HPDE6-E6E7 (cell line): ENCODE measurements around the gene RPS6KA2.
"Not testable (repeated sequence)": the region's sequence is repeated elsewhere in the genome, so short reads cannot be mapped to it uniquely, and the experiment has no call there.

ENCODE experiments used
- DNase-seq: peaks from one replicate; pipeline ENCODE4 v3.0.0; 2011; ENCODE audit warnings: missing footprints; ENCODE audit errors: extremely low spot score

Gene RPS6KA2

DNA sequence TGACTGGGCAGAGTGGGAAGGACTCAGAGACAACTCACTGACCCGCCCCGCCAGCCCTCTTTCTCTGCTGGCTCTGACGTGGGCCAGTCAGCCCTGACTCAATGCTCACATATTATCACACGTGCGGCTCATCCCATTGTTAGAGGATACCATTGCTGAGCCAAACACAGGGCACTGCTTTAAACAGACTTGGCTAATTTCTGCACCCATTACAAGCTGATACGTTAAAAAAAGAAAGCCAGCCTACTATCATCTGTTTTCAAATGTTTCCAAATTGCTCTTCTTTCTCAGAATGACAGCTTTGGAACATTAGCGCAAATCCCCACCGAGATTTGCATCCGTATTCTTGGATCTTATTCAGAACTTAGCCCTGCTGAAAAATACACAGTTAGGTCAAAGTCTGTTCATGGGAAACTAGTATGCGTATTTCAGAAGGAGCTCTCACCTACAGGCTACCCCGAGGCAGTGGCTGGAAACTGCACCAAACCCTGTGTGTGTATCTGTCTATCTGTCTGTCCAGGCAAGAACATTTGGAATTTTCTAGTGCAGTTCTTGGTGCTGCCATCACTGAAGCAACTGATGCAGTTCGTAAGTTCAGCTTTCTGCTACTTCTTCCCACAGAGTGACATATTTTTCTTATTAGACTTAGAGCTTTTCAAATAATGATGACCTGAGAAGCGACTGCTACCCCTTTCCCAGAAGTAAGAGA, 73.3 kb downstream of the RPS6KA2 start:
- peak; percentile 73 for DNase-seq

DNA sequence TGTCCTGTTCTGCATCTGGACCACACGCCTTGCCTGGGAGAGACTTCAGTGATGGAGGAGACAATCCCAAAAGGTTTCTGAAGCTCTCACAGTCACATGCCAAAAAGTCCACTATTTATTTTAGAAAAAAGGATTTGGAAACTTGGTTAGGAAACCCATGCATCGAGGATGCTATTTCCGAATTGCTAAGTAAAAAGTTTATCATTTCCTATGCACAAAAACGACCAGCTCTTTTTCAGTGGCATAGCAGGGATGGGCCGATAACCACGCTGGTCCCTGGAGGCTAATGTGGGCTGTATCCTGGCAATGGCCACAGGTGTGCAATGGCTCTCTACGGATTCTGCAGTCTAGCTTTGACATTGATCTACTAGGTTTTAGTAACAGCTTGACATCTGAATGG, 74.5 kb downstream of the RPS6KA2 start:
- no peak for DNase-seq

DNA sequence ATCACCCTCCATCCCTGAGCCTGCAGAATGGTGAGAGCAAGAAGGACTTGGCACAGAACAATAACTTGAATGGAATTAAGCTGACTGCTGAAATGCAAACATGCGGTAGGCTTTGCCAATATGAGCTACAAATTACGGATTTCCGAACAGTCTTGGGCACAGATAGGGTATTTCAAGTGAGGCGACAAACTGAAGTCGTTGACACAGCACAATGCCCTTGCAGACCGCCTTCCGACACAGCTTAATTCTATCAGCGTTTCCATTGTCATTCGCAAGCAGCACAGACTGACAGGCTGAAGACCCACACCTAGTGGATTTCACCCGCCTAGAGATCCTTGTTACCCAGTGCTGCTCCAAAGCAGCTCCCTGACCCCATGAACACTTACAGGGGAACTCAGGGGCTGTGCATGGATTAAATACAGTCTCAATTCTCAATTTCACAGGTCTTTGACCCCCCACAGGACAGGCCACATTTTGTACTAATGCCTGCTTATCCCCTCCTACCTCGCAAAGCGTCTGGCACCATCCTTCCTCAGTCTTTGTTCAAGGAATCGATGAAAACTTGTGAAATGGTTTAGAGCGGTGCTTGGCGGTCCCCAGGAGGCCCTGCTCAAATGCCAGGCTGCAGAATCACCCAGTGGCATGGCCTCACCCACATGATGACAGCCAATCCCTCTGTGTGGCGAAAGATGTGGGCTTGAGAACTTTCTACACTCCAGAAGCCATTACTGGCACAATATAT, 75.1 kb downstream of the RPS6KA2 start:
- DNase-seq, result no peak

DNA sequence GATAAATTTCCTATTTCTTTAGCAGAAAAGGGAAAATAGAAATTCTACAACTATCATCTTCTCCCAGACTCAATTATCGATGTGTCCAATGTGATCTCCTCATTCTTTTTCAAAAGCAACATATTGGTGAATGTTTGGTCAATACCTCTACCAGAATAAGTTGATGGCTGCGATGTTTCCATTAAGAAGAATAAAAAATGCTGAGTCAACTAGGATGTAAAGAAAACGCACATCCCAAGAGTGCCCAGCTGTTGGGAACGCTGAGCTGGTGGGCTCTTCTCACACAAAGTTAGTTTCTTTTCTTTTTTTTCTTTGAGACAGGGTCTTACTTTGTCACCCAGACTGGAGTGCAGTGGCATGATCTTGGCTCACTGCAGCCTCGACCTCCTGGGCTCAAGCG, 80.4 kb downstream of the RPS6KA2 start:
- DNase-seq, result no peak

DNA sequence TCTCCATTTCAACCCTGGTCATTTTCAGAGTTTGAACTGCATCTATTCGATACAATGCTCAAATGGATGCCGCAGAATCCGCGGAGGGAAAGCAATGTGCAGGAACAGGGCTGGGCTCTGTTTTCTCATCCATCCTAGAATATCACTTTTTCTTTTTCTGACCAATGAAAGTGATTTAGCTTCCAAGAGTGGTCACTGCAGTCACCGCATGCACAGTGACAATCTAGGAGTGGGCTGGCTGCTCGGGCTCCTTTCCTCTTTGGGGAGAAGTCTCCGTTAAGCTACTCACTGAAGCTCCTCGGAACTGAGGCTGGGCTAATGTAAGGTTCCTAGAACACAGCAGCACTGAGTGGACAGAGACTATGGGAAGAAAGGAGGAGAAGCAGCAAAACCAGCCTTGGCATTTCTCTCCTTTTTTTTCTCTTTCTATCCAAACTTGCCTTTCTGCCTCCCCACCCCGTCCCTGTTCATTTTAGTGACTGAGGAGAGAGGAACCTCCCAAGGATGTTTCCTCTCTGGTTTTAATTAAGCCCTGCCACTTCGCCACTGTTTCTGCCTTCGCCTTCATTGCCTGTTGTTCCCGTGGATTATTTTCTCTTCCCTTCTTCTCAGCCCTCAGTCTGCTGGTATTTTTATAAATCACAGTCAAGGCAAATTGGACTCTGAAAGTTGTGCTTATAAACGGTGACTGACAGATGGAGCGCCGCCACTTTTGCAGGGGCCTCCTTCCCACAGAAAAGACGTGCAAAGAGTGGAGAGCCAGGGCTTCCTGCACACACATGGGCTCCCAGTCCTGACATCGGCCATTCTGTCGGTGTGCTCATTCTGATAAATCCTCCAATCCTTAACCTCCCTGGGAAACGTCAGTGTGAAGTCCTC, 81.7 kb downstream of the RPS6KA2 start:
- no peak for DNase-seq

DNA sequence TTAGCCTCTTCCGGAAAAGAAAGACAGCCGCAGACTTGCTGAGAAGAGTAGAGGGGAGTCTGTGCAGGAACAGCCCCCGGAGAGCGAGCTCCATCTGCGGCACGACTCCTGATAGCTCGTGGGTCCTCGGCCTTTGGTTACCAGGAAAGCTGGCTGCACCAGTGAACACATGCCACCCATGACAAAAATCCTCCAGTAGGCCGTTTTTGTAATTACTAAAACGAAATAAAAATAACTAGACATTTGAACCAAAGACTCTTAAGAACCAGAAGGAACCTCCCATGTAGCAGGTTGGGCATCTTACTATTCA, 82.8 kb downstream of the RPS6KA2 start:
- DNase-seq, result no peak

DNA sequence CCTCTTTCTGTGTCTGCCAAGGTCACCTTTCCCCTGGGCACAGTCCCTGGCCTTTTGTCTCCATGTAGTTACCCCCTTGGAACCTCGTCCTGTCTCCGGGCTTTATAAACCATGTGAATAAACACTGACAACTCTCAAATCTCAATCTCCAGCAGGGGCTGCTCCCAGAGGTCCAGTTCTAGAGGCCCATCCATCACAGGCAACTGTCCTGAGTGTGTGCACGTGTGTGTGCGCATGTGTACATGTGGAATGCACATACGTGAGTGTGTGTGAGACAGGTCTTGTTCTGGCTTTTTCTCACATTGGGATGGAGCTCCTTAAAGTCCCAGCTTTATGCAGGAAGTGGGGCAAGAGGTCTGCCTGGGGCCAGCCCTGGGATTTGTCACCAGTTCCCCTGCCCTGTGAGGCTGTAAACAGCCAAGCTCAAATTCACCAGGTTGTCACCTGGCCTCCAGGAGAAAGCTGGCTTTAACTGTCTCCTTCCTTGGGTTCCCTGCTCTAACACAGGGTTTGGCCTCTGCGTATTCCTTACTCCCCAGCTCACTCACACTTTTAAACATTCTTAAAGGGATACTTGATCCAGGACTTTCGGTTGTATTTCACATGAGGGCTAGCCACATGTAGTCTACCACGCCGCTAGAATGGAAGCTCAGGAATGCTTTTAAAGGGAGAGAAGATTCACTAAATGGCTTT, 83.3 kb downstream of the RPS6KA2 start:
- DNase-seq, result no peak

DNA sequence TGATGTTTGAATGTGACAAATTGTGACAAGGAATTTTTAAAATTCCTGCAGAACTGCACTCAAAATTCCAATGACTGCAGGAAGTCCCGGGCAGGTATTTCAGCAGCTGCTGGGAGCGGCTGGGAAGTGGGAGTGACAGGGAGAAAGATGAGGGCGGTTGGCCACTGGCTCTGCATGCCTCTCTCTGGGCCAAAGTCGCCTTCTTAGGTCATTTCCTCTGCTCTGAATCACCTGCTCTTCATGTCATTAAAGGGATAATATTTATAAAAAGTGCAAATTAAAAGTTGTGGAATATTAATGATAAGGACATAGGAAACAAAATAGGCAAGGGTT, 84.5 kb downstream of the RPS6KA2 start:
- DNase-seq, result no peak

DNA sequence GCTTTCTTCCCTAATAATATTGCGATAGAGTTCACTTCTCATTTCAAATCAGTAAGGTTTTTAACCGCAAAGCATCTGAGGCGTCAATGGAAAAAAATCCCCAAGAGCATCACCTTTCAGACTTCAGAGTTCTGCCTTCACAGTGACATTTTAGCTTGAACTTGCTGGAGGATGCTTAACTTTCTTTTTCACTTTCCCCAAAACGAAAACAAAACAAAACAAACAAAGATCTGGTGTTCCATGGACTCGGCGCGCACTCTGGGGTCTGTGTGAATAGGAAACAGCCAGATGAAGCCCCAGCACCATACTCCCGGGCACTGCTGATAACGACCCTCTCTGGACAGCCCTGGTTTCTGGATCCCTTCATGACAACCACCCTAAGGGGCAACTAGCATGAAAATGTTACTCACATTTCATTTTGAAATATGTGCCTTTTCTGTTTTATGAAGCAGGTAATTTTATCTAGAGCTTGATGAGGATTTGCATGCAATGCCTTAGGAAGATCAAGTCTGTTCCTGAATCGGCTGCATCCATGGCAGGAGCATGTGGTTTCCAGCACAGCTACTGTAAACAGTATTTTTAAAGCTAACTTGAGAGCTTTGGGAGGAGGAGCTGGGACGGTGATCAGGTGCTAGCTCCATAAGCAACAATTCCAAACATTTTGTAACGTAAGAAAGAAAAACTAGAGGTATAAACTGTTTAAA, 85.0 kb downstream of the RPS6KA2 start:
- no peak for DNase-seq

DNA sequence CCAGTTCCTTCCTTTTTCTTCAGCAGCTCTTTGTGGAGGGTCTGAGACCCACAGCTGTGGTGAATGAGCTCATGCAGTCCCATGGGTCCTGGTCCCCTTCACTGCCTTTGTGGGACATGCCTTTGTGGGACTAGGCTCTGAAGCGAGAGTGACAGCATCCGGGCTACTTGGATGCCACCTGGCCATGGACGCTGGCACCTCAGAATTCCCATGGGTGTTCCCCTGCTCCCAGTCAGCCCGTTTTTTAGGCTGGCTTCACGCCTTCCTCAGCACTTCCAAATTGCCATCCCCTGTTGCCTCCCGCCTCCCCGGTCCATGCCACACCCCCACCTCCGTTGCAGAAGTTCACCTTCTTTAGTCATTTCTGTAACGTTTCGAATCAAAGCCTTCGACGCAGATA, 85.7 kb downstream of the RPS6KA2 start:
- DNase-seq, result no peak

DNA sequence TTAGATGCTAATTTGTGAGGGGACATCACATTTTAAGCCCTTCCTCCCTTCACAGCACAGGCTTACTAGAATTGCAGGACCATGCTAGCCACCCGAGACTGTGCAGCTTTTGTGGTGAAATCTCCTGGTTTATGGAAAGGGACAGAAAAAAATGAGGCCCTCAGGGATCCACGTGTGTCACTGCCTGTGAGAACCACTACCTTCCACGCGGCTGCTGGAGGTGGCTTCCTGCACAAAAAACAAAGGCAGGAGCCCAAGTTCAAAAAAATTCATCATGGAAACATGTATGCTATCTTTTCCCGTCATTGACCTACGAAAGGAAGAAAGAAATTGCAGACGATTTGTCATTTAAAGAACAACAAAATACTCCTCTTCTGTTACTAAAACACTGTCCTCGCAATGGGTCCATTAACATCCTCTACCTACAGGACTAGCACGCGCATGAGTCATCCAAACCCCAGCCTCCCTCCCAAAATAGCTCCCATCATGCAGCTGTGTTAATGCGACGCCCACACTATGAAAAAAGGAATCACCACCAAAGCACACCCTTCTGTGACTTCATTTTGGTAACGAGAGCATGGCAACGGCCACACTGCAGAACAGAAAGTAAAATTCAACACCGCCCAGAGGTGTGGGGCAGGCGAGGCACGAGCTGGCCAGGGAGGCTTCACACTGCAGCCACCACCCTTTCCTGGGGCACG, 86.3 kb downstream of the RPS6KA2 start:
- no peak for DNase-seq

DNA sequence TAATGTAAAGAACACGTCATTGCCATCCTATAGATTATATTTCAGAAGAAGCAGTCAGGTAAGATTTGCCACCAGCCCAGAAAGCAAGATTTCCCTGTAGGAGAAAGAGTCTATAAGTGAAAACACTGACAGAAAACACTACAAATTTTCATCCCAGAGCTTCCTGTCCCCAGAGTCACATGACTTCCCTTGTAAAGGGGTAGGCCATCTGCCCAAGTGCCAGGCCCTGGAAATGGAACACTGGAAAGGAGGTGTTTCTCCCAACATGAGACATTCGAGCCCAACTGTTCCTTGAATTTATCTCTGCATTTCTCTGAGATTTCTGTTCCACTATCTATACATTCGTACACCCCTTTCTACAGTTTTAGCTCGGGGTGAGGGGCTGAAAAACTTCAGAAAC, 87.5 kb downstream of the RPS6KA2 start:
- no peak for DNase-seq

DNA sequence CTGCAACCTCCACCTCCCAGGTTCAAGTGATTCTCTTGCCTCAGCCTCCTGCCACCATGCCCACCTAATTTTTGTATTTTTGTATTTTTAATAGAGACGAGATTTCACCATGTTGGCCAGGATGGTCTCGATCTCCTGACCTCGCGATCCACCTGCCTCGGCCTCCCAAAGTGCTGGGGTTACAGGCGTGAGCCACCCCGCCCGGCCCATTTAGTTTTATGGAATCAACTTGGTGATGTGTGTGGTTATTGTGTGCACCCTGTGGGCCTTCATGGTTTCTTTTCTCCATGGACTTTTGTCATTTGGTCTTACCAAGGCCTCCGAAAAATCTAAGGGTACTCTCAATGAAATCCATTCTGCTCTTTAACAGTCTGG, 88.1 kb downstream of the RPS6KA2 start:
- DNase-seq, result not testable (repeated sequence)

DNA sequence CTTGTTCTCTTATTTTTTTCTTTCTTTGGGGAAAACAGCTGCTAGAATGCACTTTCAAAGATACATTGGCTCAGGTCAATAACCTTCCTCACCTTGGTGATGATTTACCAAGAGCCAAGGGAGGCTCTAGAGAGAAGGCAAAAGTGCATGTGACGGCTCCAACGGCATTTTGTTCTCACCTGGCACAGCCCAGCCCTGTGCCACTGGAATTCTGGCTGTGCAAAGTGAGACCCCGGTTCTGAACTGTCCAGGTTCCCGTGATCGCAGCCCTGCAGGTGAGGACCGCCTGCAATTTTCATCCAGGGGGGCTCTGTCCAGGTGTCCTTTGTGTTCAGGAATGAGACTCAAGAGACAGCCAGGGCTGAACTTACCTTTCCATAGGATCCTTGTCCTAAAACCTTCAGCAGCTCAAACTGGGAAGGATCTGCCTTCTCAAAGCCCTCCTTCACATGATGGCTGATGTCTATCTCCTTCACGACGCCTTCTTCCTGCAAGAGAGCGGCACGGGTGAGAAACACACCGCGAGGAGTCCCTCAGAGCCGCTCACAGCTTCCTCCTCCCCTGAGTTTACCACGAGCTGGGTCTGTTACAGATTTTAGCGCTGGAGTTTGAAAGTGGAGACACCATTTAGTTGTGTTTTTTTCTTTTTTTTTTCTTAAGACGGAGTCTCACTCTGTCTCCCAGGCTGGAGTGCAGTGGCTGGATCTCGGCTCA, 88.6 kb downstream of the RPS6KA2 start:
- no peak for DNase-seq

DNA sequence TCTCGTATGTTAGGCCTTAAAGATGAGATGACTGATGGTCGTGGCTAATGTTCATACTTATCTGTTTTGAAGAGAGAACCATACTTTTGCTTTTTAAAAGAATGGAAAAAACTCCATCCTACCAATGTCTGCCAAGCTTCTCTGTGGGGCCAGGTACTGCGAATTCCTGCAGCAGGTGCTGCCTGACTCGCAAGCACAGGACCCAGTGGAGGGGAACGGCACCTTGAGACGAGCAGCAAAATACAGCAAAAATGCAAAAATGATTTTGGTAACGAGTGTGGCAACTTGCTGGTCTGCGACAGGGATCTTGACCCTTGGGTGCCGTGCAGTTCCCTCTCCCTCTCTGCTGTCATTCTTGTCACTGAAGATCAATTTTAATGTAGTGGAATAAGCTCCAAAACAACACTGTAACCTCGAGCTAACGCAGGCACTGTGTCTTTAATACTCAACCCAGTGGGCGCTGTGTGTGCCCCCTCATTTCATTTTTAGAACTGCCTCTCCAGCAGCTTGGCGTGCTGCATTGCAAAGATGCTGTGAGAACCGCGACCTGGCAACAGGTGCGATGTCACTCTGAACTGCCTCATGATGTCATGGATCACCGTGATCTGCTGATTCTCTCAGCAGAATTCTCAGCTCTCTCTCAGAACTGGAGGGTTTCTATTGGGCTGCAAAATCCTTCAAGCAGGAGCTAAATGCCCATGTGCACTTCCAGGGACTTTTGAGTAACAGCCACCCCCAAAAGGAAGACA, 92.2 kb downstream of the RPS6KA2 start:
- no peak for DNase-seq

DNA sequence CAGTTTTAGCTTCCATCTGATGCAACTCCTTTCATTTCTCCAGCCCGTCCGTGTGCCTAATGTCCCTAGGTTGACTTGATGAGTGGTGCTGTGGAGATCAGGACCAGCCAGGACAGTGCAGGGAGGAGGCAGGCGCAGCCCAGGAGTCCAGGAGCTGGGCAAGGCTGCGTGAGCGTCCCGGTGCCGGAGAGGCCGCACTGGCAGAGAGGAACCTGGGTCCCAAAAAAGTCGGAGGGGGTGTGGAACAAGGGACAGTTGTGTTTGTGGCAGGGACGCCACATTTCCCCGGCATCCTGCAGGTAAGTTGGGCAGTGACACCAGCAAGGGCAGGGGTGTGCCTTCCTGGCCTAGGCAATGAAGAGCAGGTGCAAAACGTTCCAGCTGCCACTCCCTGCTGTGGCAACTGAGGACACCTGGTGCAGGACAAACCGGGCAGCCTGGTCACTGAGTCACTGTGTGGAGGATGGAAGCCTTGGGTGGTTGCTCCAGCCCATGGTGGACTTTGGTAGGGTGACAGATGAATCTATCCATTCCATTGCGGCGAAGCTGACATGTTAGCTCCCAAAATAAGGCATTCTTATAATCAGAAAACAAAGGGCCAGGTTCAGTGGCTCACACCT, 93.7 kb downstream of the RPS6KA2 start:
- DNase-seq, result no peak

DNA sequence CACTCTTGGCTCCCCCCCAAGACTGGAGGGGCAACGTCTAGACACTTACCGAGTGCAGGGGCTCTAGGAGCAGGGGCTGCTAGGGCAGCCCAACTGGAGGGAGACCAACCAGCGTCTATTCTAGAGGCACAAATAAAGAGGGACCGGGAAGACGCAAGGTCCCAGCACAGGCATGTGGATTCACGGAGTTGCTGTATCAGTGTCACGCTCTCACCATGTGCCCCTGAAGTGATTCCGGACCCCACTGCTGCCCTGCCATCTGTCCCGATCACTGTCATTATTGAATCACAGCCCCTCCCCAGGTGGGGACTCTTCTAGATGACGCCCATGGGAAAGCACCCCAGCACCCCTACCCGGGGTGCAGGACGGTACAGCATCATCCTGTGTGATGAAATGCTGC, 94.7 kb downstream of the RPS6KA2 start:
- DNase-seq, result no peak

DNA sequence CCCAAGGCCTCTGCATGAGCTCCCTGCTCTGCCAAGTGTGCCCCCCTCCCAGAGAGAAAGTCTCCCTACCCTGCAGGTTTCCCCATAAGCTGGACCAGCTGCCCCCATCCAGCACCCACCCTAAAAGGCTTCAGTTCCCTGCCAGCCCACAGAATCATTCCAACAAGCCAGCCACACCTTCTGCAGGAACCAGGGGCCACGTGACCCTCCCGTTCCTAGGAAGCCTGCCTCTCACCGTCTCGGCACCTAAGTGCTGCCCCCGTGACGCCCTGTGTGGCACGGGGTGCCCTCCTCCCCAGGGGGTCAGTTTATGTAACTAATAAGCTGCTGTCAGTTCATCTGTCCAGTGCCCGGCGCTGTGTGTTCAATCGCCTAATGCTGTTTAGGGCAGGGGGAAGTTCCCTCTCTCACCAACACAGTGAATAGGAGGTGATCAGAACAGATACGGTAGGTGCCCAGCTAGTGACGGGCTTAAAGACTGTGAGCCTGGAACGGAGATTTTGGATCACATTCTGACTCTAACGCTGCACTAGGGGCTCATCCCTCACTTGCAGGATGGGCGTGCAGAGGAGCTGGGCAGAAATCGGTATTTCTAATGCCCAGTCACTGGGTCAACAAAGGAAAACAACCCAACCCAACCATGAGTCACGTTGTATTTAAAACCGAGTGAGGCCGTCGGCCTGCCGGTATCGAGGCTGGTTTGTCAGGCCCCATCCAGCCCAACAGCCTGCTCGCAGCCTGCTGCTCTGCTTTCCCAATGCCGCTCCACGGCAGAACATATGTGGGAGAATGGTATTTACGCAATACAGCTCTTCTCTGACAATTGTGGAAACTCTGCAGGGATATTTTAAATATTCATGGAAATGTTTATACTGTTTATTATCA, 96.6 kb downstream of the RPS6KA2 start:
- DNase-seq, result peak; percentile 28
